Thoracic aorta (tissue), 2 donors: ENCODE measurements around the gene RANBP17. TPM values are rescaled to one million over a fixed set of nuclear protein-coding genes. Genes with fewer than 3 reads are reported as not detected.
"Not testable (repeated sequence)": the region's sequence is repeated elsewhere in the genome, so short reads cannot be mapped to it uniquely, and the experiment has no call there.

Experiments
- ATAC-seq: fragments of 150-250 bp; one replicate; pipeline ENCODE4 v1.8.0; 2017; ENCODE audit warnings: low read depth; ENCODE audit not compliant: insufficient number of reproducible peaks, low FRiP score
- DNase-seq: peaks from one replicate; pipeline ENCODE4 v3.0.0-alpha.2; 2020; ENCODE audit warnings: low spot score
- H3K27ac ChIP-seq, 2 donors: fragments of 200-600 bp; sonication (generic); 1 replicate in 1 of 2; 2 replicates in 1 of 2; pipeline ENCODE4 v1.5.1; 2016; ENCODE audit warnings: mild to moderate bottlenecking in 2 of 2, moderate library complexity in 2 of 2
- H3K27me3 ChIP-seq: fragments of 200-600 bp; sonication (generic); replicated peaks from 2 replicates; pipeline ENCODE4 v1.6.0; 2016; ENCODE audit warnings: mild to moderate bottlenecking; ENCODE audit not compliant: insufficient read depth
- H3K36me3 ChIP-seq: fragments of 200-600 bp; sonication (generic); one replicate; pipeline ENCODE4 v1.5.1; 2016
- H3K4me1 ChIP-seq, 2 donors: fragments of 200-600 bp; sonication (generic); 1 replicate in 1 of 2; 2 replicates in 1 of 2; pipeline versions ENCODE4 v1.5.1 to v1.6.0; 2016; ENCODE audit warnings: low read depth in 2 of 2, mild to moderate bottlenecking in 1 of 2; ENCODE audit not compliant: control insufficient read depth in 1 of 2
- H3K4me3 ChIP-seq: fragments of 200-600 bp; sonication (generic); 2 replicates; pipeline ENCODE4 v1.5.1; 2016; ENCODE audit warnings: mild to moderate bottlenecking
- H3K9me3 ChIP-seq: fragments of 200-600 bp; sonication (generic); 2 replicates; pipeline ENCODE4 v1.5.1; 2016
- CTCF ChIP-seq: fragments of 200-600 bp; sonication (generic); IDR thresholded peaks from one replicate; pipeline ENCODE4 v1.5.1; 2019; ENCODE audit warnings: antibody characterized with exemption
- total RNA-seq, 2 donors: library from RNA; depleted of rRNA; stranded (reverse); fragments of >200 nt; gene quantifications; one replicate each; pipeline versions ENCODE4 v1.1.0 to v1.2.3, GENCODE V29; 2016

Gene RANBP17
- total RNA-seq, 2 donors from 2014 or later = 8.4 to 31.1 TPM

- Histone ChIP-seq H3K27me3 (no peaks in the 10 kb centered on the region), H3K4me1 (no peaks in the 10 kb centered on the region), H3K4me3 (no peak overlapping the region), H3K36me3 (no peaks in the 10 kb centered on the region), H3K27ac (no peak overlapping the region), H3K9me3 (no peaks in the 10 kb centered on the region)
- TF ChIP-seq CTCF = no peak
- ATAC-seq (no peak), DNase-seq (no peak)
These were observed 98.7 kb downstream of the RANBP17 start for GRCh38 chr5:170960567-170960966.

GRCh38 chr5:170963521-170963920 is 101.7 kb downstream of the RANBP17 start:
- TF ChIP-seq CTCF = no peak
- H3K27ac ChIP-seq = no peak overlapping the region
- DNase-seq (no peak), ATAC-seq (no peak)
- no peaks in the 10 kb centered on the region for H3K36me3 ChIP-seq
- no peaks in the 10 kb centered on the region for H3K4me1 ChIP-seq
- H3K9me3 ChIP-seq = no peaks in the 10 kb centered on the region
- H3K4me3 ChIP-seq = no peak overlapping the region
- H3K27me3 ChIP-seq = no peaks in the 10 kb centered on the region

- no peaks in the 10 kb centered on the region for H3K27me3 ChIP-seq
- no peaks in the 10 kb centered on the region for H3K9me3 ChIP-seq
- DNase-seq (no peak), ATAC-seq (no peak)
- no peaks in the 10 kb centered on the region for H3K36me3 ChIP-seq
- no peak overlapping the region for H3K27ac ChIP-seq
- no peaks in the 10 kb centered on the region for H3K4me1 ChIP-seq
- no peak overlapping the region for H3K4me3 ChIP-seq
- no peak for TF ChIP-seq CTCF
These were observed 112.6 kb downstream of the RANBP17 start for GRCh38 chr5:170974461-170974860.

GRCh38 chr5:170980261-170980660 is 118.4 kb downstream of the RANBP17 start:
- H3K36me3 ChIP-seq, H3K27ac ChIP-seq, H3K27me3 ChIP-seq, H3K4me3 ChIP-seq, H3K4me1 ChIP-seq, DNase-seq, ATAC-seq, H3K9me3 ChIP-seq: not testable (repeated sequence)

- no peak for TF ChIP-seq CTCF
- H3K4me3 ChIP-seq = no peak overlapping the region
These were observed 123.7 kb downstream of the RANBP17 start for GRCh38 chr5:170985486-170985885.

GRCh38 chr5:170986598-170986997 is 124.8 kb downstream of the RANBP17 start:
- Histone ChIP-seq H3K4me3 (no peak overlapping the region), H3K27me3 (no peaks in the 10 kb centered on the region), H3K27ac (no peak overlapping the region), H3K36me3 (no peaks in the 10 kb centered on the region), H3K4me1 (no peaks in the 10 kb centered on the region), H3K9me3 (no peaks in the 10 kb centered on the region)
- no peak for DNase-seq
- no peak for ATAC-seq
- TF ChIP-seq CTCF = no peak

More at GRCh38 chr5:170985486-170985885, 123.7 kb downstream of the RANBP17 start:
- ATAC-seq (no peak), DNase-seq (no peak)
- Histone ChIP-seq H3K27me3 (no peaks in the 10 kb centered on the region), H3K4me1 (no peaks in the 10 kb centered on the region), H3K27ac (no peak overlapping the region), H3K36me3 (no peaks in the 10 kb centered on the region), H3K9me3 (no peaks in the 10 kb centered on the region)
